HG03457 (cell line): ENCODE data around the gene TTN.
"Not testable (repeated sequence)": the region's sequence is repeated elsewhere in the genome, so short reads cannot be mapped to it uniquely, and the experiment has no call there.

ENCODE experiments used
- ATAC-seq: cut with Tn5 transposase; IDR thresholded peaks from one replicate; pipeline ENCODE4 v1.9.1; 2021; ENCODE audit warnings: moderate number of reproducible peaks; ENCODE audit not compliant: unreplicated experiment

Gene TTN

GRCh38 chr2:178677599-178677998 lies 129.6 kb downstream of the TTN start:
- ATAC-seq = no peak

GRCh38 chr2:178676046-178676445 lies 131.2 kb downstream of the TTN start:
- ATAC-seq = no peak

- ATAC-seq = no peak
Measured at GRCh38 chr2:178674122-178674521, 133.1 kb downstream of the TTN start.

- no peak for ATAC-seq
Measured at GRCh38 chr2:178666458-178666857, 140.8 kb downstream of the TTN start.

- not testable (repeated sequence) for ATAC-seq
Measured at GRCh38 chr2:178658480-178658879, 148.7 kb downstream of the TTN start.

- no peak for ATAC-seq
Measured at GRCh38 chr2:178650554-178650953, 156.7 kb downstream of the TTN start.

- no peak for ATAC-seq
Measured at GRCh38 chr2:178644919-178645318, 162.3 kb downstream of the TTN start.

GRCh38 chr2:178641498-178641897 lies 165.7 kb downstream of the TTN start:
- ATAC-seq = no peak

GRCh38 chr2:178635897-178636296 lies 171.3 kb downstream of the TTN start:
- ATAC-seq = no peak

GRCh38 chr2:178632729-178633128 lies 174.5 kb downstream of the TTN start:
- no peak for ATAC-seq

- ATAC-seq = no peak
Measured at GRCh38 chr2:178630581-178630980, 176.6 kb downstream of the TTN start.

GRCh38 chr2:178629463-178629862 lies 177.8 kb downstream of the TTN start:
- ATAC-seq = no peak

- ATAC-seq = no peak
Measured at GRCh38 chr2:178628605-178629004, 178.6 kb downstream of the TTN start.

GRCh38 chr2:178627401-178627800 lies 179.8 kb downstream of the TTN start:
- ATAC-seq = no peak

- ATAC-seq = no peak
Measured at GRCh38 chr2:178615969-178616368, 191.3 kb downstream of the TTN start.

- no peak for ATAC-seq
Measured at GRCh38 chr2:178602901-178603300, 204.3 kb downstream of the TTN start.

GRCh38 chr2:178592655-178593054 lies 214.6 kb downstream of the TTN start:
- no peak for ATAC-seq

- no peak for ATAC-seq
Measured at GRCh38 chr2:178589335-178589734, 217.9 kb downstream of the TTN start.

GRCh38 chr2:178584666-178585065 lies 222.6 kb downstream of the TTN start:
- ATAC-seq = no peak

- ATAC-seq = no peak
Measured at GRCh38 chr2:178579006-178579405, 228.2 kb downstream of the TTN start.

GRCh38 chr2:178574789-178575188 lies 232.4 kb downstream of the TTN start:
- ATAC-seq = no peak

GRCh38 chr2:178568227-178568626 lies 239.0 kb downstream of the TTN start:
- ATAC-seq = no peak

GRCh38 chr2:178553047-178553446 lies 254.2 kb downstream of the TTN start:
- no peak for ATAC-seq

- no peak for ATAC-seq
Measured at GRCh38 chr2:178550352-178550751, 256.9 kb downstream of the TTN start.
